Activated T-cell treated with anti-CD3 and anti-CD28 coated beads for 48 hours (primary cell): ENCODE measurements around the gene GALNTL6.
"Not testable (repeated sequence)": the region's sequence is repeated elsewhere in the genome, so short reads cannot be mapped to it uniquely, and the experiment has no call there.

Experiments
- DNase-seq: peaks from one replicate; pipeline ENCODE4 v3.0.0-alpha.2; 2020; ENCODE audit warnings: low read depth

GALNTL6 gene

GRCh38 chr4:172674811-172675210, 861.6 kb downstream of the GALNTL6 start:
- no peak for DNase-seq

DNA sequence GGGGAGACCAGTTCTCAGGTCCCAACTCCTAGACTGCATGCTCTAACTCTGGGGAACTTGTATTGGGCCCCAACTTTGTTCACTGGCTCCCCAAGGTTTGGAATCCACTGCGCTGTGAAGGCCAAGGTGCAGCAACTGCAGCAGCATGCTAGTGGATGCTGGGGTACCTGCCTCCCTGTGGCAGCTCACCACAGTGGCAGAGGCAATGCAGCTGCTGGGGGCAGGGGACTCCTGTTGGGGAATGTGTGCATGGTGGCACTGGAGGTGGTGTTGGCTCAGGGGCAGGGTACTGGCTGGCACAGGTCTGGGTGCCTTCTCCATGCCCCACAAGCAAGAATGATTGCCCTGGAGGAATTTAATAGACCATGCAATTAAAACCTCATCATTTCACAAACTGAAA, 862.0 kb downstream of the GALNTL6 start:
- DNase-seq = no peak

- DNase-seq = no peak
Measured at GRCh38 chr4:172680691-172681090, 867.5 kb downstream of the GALNTL6 start.

DNA sequence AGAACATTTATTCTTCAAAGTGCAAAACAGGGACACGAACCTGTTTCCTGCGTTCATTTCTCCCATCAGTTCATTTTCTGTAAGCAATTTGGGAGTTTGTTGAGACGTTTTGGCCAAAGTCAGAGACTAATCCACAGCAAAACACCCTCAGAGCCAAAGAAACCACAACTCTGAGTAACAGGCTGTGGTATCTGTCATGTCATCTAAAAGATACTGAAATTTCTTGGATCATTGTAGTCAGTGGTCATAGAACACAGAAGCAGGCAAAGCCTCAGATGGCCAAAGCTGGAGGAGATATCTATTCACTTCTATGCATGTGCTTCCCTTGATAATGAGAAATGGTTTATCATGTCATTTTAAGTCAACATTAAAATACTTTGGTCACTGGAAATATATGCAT, 869.8 kb downstream of the GALNTL6 start:
- DNase-seq = no peak

- DNase-seq = no peak
Measured at GRCh38 chr4:172686021-172686420, 872.8 kb downstream of the GALNTL6 start.

GRCh38 chr4:172688534-172688933, 875.3 kb downstream of the GALNTL6 start:
- no peak for DNase-seq

DNA sequence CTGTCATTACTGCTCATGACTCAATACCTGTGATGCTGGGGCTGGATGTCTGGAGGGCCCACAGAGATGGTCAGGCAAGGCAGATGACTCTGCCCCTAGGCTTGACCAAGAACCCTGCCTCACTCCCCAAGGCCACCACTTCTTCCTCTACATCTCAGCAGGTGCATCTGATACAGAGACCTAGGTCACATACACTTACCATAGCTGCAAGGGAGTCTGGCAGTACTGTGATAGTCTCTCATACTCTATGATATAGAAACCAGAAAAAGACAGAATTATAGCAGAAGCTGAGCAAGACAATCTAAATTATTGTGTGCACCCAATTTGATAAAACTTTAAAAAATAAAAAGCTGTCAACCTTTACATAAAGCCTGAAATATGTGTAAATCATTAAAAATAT, 878.3 kb downstream of the GALNTL6 start:
- DNase-seq = no peak

- DNase-seq = no peak
Measured at GRCh38 chr4:172692701-172693100, 879.5 kb downstream of the GALNTL6 start.

- no peak for DNase-seq
Measured at GRCh38 chr4:172698256-172698655, 885.1 kb downstream of the GALNTL6 start.

GRCh38 chr4:172705565-172705964, 892.4 kb downstream of the GALNTL6 start:
- no peak for DNase-seq

- no peak for DNase-seq
Measured at GRCh38 chr4:172706000-172706399, 892.8 kb downstream of the GALNTL6 start.

GRCh38 chr4:172707622-172708021, 894.4 kb downstream of the GALNTL6 start:
- DNase-seq = no peak

DNA sequence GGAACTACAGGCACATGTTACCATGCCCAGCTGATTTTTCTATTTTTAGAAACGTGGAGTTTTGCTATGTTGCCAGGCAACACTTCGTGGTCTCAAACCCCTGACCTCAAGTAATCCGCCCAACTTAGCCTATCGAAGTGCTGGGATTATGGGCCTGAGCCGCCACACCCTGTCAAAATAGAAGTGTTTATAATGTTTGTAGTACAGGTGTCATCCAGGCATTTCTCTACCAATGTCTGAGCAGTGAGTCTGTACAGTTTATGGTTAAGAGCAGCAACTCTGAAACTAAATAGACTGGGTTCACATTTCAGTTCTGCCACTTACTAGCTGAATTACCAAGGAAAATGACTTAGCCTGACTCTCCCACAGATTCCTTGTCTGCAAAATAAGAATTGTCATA, 895.0 kb downstream of the GALNTL6 start:
- DNase-seq = no peak

GRCh38 chr4:172709376-172709775, 896.2 kb downstream of the GALNTL6 start:
- no peak for DNase-seq

DNA sequence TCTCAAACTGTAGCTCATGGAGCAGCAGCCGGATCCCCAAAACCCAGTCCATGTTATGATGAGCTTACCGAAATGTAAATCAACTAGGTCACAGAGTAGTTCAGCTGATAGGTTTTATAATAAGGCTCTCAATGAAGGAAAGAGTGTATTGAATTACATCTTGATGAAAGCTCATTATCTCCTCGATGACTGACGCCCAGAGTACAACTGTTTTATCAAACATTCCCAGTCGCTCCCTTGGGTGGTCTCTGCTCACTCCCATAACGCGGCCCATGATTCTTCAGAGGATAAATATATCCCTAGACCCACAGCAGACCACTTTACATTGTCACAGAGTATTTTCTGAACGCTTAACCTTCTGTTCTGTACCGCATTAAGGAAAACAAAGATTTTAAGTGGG, 903.1 kb downstream of the GALNTL6 start:
- no peak for DNase-seq

DNA sequence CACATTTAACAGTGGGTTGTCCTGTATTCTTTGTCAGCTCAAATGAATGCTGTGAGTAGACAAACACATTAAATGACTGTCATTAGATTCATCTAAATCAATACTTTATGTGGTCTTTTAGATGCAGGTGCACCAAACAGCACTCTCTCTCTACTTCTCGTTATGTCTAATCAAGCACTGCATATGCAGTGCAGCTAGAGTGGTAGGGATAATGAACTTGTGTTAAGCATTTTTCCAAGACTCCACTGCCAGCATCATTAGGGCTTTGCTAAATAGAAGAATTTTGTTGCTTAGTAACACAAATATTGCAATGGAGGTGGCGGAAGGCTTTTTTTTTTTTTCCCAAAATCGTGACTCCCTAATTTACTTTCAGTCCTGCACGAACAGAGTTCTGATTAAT, 908.5 kb downstream of the GALNTL6 start:
- DNase-seq = no peak

- no peak for DNase-seq
Measured at GRCh38 chr4:172725581-172725980, 912.4 kb downstream of the GALNTL6 start.

GRCh38 chr4:172726001-172726423, 912.8 kb downstream of the GALNTL6 start:
- no peak for DNase-seq

GRCh38 chr4:172727631-172728030, 914.4 kb downstream of the GALNTL6 start:
- DNase-seq = no peak

GRCh38 chr4:172733645-172734044, 920.4 kb downstream of the GALNTL6 start:
- not testable (repeated sequence) for DNase-seq

DNA sequence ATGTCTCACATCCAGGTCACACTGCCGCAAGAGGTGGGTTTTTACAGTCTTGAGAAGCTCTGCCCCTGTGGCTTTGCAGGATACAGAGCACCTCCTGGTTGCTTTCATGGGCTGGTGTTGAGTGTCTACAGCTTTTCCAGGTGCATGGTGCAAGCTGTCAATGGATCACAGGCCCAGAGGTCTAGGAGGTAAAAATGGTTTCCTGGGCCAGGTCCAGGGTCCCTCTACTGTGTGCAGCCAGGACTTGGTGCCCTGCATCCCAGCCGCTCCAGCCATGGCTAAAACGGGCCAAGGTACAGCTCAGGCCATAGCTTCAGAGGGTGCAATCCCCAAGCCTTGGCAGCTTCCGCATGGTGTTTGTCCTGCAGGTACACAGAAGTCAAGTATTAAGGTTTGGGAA, 921.4 kb downstream of the GALNTL6 start:
- DNase-seq = no peak

DNA sequence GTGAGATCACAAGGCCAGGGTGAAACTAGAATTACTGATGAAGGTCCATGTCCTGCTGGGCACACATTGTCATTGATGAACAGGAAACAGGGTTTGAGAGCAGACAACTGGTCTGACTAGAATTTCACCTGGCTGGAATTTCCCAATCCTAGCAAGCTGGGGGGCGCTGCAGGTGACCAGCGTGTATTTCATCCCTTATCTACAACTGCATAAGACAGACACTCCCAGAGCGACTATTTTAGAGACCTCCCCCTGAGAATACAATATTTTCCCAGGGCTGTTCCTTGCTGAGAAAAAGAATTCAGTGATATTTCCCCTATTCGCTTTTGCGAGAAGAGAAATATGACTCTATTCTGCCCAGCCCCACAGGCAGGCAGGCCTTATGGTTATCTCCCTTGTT, 922.8 kb downstream of the GALNTL6 start:
- no peak for DNase-seq

- DNase-seq = no peak
Measured at GRCh38 chr4:172740434-172740833, 927.2 kb downstream of the GALNTL6 start.

- DNase-seq = no peak
Measured at GRCh38 chr4:172750910-172751309, 937.7 kb downstream of the GALNTL6 start.

- no peak for DNase-seq
Measured at GRCh38 chr4:172751550-172751949, 938.3 kb downstream of the GALNTL6 start.
